ENCODE results near the gene KHK.

The KHK gene

DNA sequence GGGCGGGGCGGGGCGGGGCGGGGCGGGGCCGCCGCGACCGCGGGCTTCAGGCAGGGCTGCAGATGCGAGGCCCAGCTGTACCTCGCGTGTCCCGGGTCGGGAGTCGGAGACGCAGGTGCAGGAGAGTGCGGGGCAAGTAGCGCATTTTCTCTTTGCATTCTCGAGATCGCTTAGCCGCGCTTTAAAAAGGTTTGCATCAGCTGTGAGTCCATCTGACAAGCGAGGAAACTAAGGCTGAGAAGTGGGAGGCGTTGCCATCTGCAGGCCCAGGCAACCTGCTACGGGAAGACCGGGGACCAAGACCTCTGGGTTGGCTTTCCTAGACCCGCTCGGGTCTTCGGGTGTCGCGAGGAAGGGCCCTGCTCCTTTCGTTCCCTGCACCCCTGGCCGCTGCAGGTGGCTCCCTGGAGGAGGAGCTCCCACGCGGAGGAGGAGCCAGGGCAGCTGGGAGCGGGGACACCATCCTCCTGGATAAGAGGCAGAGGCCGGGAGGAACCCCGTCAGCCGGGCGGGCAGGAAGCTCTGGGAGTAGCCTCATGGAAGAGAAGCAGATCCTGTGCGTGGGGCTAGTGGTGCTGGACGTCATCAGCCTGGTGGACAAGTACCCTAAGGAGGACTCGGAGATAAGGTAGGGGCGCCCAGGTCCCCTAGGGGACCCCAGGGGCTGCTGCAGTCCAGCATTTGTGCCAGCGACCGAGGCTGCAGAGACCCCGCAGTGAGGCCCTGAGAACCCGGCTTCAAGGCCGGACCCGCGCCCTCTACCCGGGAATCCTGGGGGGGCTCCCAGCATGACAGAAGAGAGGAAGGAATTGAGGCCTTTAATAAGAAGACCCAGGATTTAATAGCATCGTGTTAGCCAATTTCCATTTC is at the start of gene KHK:
KHK (plus strand) TSS at position 49 of the 870 bp plus-strand sequence; CDS start at position 537, 488 bp downstream.
- peak in 1 of 2 experiments; percentile 37 for DNase-seq

DNA sequence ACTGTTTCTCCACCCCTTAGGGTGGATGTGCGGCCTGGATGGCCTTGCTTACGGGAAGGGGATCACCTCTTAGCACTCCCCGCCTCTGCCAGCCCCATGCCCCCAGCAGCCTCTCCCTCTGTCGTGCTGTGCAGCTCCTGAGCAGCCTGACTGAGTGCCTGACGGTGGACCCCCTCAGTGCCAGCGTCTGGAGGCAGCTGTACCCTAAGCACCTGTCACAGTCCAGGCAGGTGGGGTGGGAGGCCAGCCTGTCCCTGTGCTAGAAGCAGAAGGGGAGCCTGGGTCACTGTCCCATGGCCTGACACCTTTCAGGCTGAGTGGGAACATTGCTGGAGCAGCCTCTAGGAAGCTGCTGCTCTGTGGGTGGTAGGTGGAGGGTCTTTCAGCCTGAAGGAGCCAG is 48.6 kb upstream of the KHK start:
- DNase-seq, result no peak

DNA sequence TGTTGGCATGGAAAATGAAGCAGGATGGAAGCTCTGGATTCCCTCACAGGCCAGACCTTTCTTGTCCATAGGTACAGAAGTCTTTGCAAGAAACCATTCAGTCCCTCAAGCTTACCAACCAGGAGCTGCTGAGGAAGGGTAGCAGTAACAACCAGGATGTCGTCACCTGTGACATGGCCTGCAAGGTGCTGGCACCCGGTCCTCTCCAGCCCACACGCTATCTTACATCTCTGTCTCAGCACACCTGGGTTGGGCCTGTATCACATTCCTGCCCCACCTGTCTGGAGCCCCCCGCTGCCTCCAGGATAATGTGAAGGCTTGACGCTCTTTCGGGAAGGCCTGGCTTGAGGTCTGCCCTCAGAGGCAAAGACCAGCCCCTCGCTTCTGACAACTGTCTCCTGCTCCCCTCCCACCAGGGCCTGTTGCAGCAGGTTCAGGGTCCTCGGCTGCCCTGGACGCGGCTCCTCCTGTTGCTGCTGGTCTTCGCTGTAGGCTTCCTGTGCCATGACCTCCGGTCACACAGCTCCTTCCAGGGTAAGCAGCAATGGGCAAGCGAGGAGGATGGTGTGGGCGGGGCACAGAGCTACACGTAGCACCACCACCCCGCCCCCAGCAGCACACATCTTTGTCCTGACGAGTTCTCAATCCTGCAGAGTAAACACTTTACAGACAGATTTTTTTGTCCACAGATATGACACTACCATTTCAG is 47.8 kb upstream of the KHK start:
- DNase-seq, result no peak

DNA sequence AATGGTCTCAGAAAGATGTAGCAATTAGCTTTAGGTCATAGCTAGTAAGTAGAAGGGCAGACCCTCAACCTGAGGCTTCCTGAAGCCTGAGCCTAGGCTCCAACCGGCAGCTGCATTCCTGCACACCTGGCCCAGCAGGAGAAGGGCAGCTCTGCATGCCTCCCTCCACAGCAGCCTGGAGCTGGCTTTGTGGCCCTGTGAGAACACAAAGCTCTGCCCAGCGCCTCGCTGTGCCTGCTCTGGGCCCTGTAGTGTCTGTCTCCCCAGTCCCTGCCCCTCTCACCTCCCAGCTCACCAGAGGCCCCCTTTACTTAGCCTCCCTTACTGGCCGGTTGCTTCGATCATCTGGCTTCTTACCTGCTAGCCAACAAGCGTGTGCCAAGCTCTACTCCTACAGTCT is 47.1 kb upstream of the KHK start:
- DNase-seq, result no peak

DNA sequence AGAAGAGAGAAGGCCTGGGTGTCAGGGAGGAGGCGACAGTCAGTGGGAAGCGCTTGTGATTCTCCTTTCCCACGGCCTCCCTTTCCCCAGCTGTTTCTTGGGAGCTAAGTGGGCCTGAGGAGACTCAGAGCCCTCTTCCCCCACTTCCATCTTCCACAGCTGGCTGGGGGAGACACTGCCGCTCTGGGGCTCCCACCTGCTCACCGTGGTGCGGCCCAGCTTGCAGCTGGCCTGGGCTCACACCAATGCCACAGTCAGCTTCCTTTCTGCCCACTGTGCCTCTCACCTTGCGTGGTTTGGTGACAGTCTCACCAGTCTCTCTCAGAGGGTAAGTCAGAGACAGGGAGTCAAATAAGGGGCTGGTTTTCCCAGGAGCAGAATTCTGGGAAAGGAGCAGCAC is 46.7 kb upstream of the KHK start:
- no peak for DNase-seq

DNA sequence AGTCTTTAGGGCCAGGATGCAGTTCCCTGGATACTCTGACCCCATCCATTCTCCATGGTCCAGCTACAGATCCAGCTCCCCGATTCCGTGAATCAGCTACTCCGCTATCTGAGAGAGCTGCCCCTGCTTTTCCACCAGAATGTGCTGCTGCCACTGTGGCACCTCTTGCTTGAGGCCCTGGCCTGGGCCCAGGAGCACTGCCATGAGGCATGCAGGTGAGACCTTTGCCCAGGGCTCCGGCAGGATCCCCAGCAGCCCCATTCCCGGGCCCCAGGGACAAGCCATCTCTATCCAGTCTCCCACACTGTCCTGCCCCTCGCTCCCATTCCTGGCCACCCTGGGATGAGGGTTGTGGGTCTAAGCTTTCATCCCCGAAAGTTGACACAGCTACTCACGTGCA is 46.3 kb upstream of the KHK start:
- DNase-seq, result no peak

DNA sequence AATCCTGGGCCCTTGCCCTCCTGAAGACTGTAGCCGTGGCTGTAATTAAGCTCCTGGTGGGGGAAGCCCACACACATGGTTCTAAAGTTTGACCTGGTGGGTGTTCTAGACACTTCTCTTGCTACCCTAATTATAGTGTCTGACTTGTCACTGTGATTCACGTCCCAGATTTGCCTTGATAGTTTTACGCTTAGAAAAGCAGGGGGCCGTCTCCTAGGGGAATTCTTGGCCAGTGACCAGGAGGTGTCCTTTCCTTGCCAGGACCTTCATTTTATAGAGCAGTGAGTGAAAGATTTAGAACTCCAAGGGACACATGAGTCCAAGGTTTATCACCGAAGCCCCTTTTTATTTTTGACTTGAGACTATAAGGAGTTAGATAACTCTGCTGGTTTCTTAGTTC is 44.8 kb upstream of the KHK start:
- no peak for DNase-seq

DNA sequence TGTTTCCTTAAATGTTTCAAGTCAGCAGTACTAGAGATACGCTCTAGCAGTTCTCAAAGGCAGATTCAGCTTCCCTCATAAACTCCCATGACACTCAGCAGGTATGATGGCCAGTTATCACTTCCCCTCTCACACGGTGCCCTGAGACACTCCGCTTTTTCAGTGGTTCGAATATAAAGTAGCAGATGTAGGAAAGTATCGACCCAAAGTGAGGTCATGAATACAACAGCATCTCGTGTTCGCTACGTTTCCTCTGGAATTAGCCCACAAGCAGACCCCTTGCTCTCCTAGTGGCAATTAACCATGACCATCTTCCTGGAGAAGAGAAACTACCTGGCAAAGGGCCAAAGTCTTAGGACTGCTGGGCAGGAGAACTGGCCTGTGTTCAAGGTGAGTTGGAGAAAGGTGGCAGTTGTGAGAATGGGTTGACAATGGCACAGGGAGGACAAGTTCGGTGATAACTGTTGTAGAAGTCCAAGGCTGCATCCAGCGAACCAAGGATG is 44.4 kb upstream of the KHK start:
- DNase-seq, result no peak

DNA sequence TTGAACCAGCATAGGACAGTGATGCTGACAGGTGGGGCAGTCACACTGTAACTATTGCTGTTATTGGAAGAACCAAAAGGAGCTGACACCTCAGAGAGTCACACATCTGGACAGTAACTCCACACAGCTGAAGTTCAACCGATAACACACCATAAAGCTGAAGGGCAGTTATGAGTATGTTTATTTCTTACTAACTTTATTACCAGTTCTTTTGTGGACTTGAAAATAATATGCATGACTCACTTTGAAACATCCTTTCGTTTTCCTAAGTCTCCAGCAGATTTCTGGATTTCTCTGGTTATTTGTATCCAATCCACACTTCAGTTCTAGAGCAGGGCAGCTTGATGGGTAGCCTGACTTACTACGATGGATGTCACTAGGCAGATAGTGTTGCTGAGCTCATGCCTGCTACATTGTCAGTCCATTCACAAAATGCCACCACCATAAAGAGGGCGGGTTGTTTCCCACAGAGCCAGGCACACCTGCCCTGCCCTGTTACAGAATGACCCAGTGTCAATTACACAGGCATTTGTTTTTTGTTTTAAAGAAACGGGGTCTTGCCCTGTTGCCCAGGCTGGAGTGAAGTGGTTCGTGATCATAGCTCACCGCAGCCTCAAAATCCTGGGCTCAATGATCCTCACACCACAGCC is 43.5 kb upstream of the KHK start:
- DNase-seq, result no peak

DNA sequence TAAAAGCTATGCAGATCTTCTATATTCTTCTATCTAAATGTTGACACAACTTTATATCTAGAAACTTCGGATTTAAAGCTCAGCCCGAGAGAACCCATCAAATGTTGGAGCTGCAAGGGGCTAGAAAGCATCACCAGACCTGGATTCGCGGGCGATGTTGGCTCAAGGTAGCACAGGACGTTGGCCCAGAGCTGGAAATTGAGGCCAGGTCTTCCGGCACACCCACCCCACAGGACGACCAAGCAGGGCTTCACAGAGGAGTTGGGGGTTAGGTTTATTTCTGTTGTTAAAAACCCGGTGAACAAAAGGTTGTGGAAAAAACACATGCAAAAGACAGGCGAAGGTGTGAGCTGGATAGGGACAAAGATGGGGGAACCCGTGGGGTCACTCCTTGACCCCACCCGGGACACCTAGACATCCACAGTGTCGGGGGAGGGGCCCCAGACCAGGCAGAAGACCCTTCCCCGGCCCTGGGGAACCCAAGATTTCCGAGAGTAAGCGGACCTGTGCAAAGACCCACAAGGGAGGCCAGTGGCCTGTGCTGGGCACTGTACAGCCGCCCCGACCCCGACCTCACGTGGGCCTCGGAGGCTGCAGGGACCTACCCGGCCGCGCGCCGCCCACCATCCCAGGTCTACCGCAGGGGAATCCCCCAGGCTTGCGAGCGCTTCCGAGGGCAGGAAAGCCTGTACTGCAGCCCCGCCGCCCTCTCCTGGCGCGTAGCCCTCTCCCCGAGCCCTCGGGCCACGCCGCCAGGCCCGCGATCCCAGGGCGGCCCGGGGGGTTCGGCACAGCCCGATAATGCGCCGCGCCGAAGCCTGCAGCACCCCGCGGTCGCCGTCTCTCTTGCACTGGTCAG is 36.9 kb upstream of the KHK start:
- DNase-seq, result peak in 1 of 2 experiments; percentile 68

DNA sequence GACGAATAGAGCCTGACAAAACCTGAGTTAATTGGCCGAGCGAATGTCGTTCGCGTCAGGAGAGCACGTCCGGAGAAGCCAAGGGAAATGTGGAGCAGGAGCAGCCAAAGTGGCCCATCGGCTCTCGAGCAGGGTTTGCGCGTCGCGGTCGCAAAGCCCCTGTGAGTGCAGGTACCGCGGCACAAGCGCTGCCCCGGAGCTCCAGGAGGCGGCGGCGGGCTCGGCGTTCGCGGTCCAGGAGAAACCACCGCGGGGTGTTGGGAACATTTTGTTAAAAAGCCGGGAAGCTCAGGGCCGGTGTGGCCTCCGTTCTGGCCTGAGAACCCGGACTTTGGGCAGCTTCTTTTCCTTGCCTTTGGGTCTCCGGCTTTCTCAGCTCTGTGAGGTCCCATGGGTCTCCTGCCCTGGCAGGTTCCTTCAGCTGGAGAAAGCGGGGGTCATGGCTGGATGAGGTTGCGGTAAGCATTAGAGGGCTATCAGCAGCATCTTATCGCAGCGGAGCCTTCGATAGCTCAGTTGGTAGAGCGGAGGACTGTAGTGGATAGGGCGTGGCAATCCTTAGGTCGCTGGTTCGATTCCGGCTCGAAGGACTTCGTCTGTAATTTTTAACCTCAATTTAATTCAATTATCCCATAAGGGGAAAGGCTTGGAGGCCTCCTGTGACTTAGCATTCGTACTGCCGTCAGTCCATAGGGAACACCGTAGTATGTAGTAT is 36.1 kb upstream of the KHK start:
- DNase-seq, result peak; percentile 93 to 95

DNA sequence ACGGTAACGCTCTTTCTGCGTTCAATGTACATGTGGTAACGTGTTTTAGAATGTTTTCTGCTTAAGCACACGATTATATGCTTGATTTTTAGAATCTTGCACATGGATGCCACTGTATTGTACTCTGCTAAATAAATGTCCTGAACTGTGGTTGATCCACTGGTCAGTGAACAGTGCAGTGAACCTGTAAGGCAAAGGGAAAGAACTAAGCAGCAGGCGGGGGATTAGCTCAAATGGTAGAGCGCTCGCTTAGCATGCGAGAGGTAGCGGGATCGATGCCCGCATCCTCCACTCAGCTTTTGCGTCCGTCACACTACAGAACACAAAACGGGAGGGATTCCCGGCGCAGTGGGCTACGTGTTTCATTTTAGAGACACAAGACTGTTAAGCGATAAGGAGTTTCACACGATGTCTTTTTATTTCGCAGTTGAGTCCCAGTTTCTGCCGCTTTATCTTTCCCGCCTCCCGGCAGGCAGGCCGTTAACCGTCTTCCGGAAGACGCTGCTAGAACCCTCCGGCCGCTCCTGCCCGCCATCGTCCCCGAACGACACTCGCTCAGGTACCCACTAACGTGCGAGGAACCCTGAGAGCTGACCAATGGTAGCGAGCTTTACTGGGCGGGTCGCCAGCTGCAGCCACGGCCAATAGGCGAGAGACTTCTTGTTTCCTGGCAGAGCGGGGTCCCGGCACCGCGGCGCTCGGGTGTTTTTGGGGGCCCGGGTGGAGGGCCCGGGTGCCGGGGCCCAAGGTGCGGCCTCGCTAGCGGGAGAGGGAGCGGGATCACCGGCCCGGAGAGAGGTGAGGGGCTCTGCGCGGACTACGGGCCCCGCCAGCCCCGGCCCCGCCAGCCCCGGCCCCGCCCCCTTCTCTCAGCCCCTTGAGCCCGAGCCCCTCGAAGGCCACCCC is 35.3 kb upstream of the KHK start, which contains the start of gene AGBL5:
AGBL5 (plus strand) TSS at position 673 of the 906 bp plus-strand sequence. CDS start 1,291 bp downstream, outside the sequence.
- peak; percentile 94 to 95 for DNase-seq

DNA sequence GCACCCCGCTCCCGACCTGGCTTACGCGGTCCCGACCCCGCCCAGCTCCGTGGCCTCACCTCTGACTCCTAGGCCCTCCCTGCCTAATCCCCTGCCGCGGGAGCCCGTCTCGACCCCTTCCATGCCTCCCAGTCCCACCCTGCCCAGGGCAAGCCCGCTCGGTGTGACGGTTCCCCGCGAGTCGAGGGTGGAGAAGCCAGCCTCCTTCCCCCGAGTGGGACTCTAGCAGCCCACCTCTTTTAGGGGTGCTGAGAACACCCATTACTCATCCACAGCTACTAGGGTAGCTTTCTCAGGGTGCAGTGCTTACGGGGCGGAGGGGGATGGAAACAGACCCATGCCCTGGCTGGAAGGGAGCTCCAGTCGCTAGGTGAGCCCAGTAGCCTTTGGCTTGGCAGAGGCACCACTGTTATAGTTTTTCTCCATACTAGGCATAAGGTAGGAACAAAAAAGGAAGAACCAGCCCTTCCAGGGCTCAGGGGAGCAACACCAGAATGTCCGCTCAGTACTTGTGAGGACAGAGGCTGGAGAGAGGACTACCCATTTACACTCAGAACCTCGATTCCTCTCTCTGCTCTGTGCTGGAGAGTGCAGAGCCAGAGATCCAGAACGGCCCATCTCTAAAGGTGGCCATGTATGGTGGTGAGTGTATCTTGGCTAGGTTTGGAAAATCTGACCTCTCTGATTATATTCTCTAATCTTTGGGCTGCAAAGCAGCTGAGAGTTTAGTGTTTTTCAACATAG is 34.5 kb upstream of the KHK start:
- no peak for DNase-seq

DNA sequence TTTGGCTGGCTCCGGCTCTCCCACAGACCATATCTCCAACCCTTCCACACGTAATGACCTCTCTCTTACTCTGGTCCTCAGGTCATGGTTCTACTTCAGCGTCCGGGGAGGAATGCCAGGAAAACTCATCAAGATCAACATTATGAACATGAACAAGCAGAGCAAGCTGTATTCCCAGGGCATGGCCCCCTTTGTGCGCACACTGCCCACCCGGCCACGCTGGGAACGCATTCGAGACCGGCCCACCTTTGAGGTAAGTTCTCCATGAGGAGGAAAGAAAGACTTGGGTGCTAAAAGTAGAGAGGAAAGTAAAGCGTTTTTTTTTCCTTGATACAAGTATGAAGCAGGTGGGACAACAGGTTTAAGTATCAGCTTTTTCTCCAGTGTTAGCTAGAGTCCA is 33.3 kb upstream of the KHK start:
- no peak for DNase-seq

DNA sequence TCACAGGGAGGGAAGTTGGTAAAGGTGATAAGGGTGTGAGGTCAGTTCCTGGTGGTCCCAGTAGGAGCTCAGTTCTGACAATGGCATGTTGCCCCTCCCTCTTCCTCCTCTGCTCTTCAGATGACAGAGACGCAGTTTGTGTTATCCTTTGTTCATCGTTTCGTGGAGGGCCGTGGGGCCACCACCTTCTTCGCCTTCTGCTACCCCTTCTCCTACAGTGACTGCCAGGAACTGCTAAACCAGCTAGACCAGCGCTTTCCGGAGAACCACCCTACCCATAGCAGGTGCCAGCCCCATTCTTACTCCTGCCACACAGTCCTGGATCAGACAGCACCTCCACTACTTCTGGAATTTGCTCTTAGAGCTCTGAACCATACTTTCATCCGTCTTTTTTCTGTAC is 32.8 kb upstream of the KHK start:
- no peak for DNase-seq

DNA sequence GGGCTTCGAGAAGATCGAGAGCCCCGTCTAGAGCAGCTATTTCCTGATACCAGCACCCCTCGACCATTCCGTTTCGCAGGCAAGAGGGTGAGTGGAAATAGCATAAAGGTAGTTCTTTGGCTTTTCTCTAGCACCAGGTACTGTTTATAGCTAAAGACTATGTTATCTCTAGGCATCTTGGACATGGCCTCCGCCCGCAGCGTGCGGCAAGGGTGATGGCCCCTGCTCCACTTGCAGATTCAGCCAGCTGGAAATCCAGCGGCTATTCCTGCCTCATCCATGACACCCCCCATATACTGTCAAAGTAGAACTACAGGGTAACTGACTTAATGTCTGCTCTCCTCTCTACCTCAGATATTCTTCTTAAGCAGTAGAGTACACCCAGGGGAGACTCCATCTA is 31.9 kb upstream of the KHK start:
- no peak for DNase-seq

DNA sequence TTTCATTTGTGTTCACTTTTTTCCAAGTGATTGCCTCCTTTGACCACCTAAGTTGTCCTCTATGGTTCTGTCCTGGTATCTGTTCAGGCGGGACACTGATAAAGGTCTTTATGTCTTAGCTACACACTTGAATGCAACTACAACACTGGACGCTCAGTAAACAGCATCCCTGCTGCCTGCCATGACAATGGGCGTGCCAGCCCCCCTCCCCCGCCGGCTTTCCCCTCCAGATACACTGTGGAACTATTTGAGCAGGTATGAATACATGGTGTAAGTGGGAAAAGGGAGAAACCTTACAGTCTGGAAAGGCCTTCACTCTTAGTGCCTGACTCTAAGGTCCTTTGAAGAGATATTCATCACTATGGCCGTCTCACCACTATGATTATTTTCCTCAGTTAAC is 29.4 kb upstream of the KHK start:
- no peak for DNase-seq

DNA sequence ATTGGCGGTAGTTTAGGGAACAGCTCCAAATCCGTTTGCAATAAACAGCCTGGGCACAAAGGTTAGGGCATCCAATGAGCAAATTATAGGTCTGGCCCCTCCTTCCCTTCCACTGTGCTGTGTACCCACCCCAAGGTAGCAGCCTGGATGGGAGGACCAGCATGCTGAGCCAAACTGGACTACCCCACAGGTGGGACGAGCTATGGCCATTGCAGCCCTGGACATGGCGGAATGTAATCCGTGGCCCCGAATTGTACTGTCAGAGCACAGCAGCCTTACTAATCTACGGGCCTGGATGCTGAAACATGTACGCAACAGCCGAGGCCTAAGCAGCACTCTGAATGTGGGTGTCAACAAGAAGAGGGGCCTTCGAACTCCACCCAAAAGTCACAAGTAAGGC is 28.4 kb upstream of the KHK start:
- no peak for DNase-seq

DNA sequence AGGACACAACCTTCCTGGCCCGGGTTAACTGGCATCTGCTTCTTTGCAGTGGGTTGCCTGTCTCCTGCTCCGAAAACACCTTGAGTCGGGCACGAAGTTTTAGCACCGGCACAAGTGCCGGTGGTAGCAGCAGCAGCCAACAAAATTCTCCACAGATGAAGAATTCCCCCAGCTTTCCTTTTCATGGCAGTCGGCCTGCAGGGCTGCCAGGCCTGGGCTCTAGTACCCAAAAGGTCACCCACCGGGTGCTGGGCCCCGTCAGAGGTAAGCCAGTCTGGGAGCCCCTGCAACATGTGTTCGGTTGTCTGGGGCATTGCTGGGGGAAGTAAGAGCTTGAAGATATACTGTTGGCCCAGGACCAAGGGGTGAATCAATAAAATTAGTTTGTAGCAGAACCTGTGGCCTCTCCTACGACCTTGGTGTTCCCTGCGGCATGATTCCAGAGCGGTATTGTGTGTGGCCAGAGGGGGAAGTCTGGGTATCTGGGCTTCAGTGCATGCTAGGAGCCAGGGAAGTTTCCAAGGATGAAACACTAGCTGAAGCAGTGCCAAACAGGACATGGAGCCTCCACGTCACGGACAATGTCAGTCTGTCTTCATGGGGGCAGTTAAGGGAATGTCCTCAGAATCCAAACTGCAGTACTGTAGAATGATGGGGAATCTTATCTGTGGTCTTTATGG is 27.3 kb upstream of the KHK start:
- no peak for DNase-seq

Measured in NCI-H446 (cell line).